SK-N-SH treated with all-trans-retinoic acid at 6 μM for 48 hours (cell line): ENCODE data around the gene SEC24C.

Experiments used
- ATAC-seq: fragments of 200-7000 bp; cut with Tn5 transposase; 3 replicates; pipeline ENCODE4 v1.9.1; 2020; ENCODE audit warnings: mild to moderate bottlenecking, moderate library complexity
- ARNTL ChIP-seq: fragments of 450-650 bp; formaldehyde crosslinking; IDR thresholded peaks from 2 replicates; pipeline ENCODE4 v1.5.0; 2020; ENCODE audit warnings: low read depth, mild to moderate bottlenecking, moderate library complexity, borderline replicate concordance
- BACH2 ChIP-seq: fragments of 250-450 bp; sonication (Bioruptor Pico); IDR thresholded peaks from 2 replicates; pipeline ENCODE4 v1.9.0; 2021; ENCODE audit warnings: mild to moderate bottlenecking, borderline replicate concordance
- CREB5 ChIP-seq: fragments of 250-450 bp; sonication (Bioruptor Pico); IDR thresholded peaks from 2 replicates; pipeline ENCODE4 v1.5.1; 2020; ENCODE audit warnings: low read depth, mild to moderate bottlenecking, moderate library complexity
- CSDC2 ChIP-seq: fragments of 250-450 bp; sonication (Bioruptor Pico); IDR thresholded peaks from 2 replicates; pipeline ENCODE4 v1.5.0; 2020; ENCODE audit warnings: mild to moderate bottlenecking, moderate library complexity
- CSRNP3 ChIP-seq: fragments of 250-450 bp; sonication (Bioruptor Pico); IDR thresholded peaks from 2 replicates; pipeline ENCODE4 v1.5.1; 2021; ENCODE audit warnings: mild to moderate bottlenecking, moderate library complexity
- ESRRG ChIP-seq: fragments of 250-450 bp; sonication (Bioruptor Pico); IDR thresholded peaks from 2 replicates; pipeline ENCODE4 v1.6.1; 2021; ENCODE audit warnings: mild to moderate bottlenecking
- GLIS3 ChIP-seq: fragments of 250-450 bp; sonication (Bioruptor Pico); IDR thresholded peaks from 2 replicates; pipeline ENCODE4 v1.5.0; 2020; ENCODE audit warnings: mild to moderate bottlenecking, moderate library complexity
- ISL1 ChIP-seq: fragments of 250-450 bp; sonication (Bioruptor Pico); IDR thresholded peaks from 2 replicates; pipeline ENCODE4 v2.1.2; 2022; ENCODE audit warnings: mild to moderate bottlenecking, moderate library complexity
- PATZ1 ChIP-seq: fragments of 250-450 bp; sonication (Bioruptor Pico); IDR thresholded peaks from 2 replicates; pipeline ENCODE4 v1.8.0; 2020; ENCODE audit warnings: mild to moderate bottlenecking, moderate library complexity, borderline replicate concordance
- POU6F1 ChIP-seq: fragments of 250-450 bp; sonication (Bioruptor Pico); IDR thresholded peaks from 2 replicates; pipeline ENCODE4 v1.8.0; 2021; ENCODE audit warnings: low read depth, mild to moderate bottlenecking, moderate library complexity, borderline replicate concordance
- PPARA ChIP-seq: fragments of 250-450 bp; sonication (Bioruptor Pico); IDR thresholded peaks from 2 replicates; pipeline ENCODE4 v1.5.0; 2020; ENCODE audit warnings: mild to moderate bottlenecking, borderline replicate concordance
- TOX ChIP-seq: fragments of 250-450 bp; sonication (Bioruptor Pico); IDR thresholded peaks from 2 replicates; pipeline ENCODE4 v1.8.0; 2021; ENCODE audit warnings: mild to moderate bottlenecking, moderate library complexity, borderline replicate concordance
- TSHZ2 ChIP-seq: fragments of 250-450 bp; sonication (Bioruptor Pico); IDR thresholded peaks from 2 replicates; pipeline ENCODE4 v1.5.0; 2020; ENCODE audit warnings: mild to moderate bottlenecking, moderate library complexity
- ZC3H10 ChIP-seq: fragments of 250-450 bp; sonication (Bioruptor Pico); IDR thresholded peaks from 2 replicates; pipeline ENCODE4 v1.5.1; 2021; ENCODE audit warnings: mild to moderate bottlenecking, moderate library complexity
- ZFP3 ChIP-seq: fragments of 250-450 bp; sonication (Bioruptor Pico); IDR thresholded peaks from 2 replicates; pipeline ENCODE4 v1.5.0; 2020; ENCODE audit warnings: mild to moderate bottlenecking, moderate library complexity
- ZFP30 ChIP-seq: fragments of 450-650 bp; formaldehyde crosslinking; IDR thresholded peaks from 2 replicates; pipeline ENCODE4 v1.5.0; 2022; ENCODE audit warnings: mild to moderate bottlenecking, moderate library complexity
- ZNF565 ChIP-seq: fragments of 450-650 bp; formaldehyde crosslinking; conservative IDR thresholded peaks from 2 replicates; pipeline ENCODE4 v1.5.0; 2020; ENCODE audit warnings: low read depth, mild to moderate bottlenecking, moderate library complexity
- ZNF70 ChIP-seq: fragments of 450-650 bp; formaldehyde crosslinking; IDR thresholded peaks from 2 replicates; pipeline ENCODE4 v1.5.0; 2020; ENCODE audit warnings: mild to moderate bottlenecking, moderate library complexity
- ZNF8 ChIP-seq: fragments of 450-650 bp; formaldehyde crosslinking; IDR thresholded peaks from 2 replicates; pipeline ENCODE4 v1.5.0; 2020; ENCODE audit warnings: mild to moderate bottlenecking, moderate library complexity

The SEC24C gene

GRCh38 chr10:73813333-73813732, 69.2 kb downstream of the SEC24C start:
- ATAC-seq = no peak
- no peak for TF ChIP-seq CSDC2 (CRISPR knock-in tag)
- TF ChIP-seq ARNTL (CRISPR knock-in tag) = no peak
- no peak for TF ChIP-seq ZC3H10 (CRISPR knock-in tag)
- TF ChIP-seq ESRRG (CRISPR knock-in tag) = no peak
- no peak for TF ChIP-seq ZNF565 (CRISPR knock-in tag)
- TF ChIP-seq PPARA (CRISPR knock-in tag) = no peak
- TF ChIP-seq TOX (CRISPR knock-in tag) = no peak
- TF ChIP-seq CREB5 = no peak
- no peak for TF ChIP-seq ZNF70 (CRISPR knock-in tag)
- no peak for TF ChIP-seq ZFP30 (CRISPR knock-in tag)

- no peak for ATAC-seq
- TF ChIP-seq GLIS3 (CRISPR knock-in tag) (no peak), ZNF70 (CRISPR knock-in tag) (no peak), ARNTL (CRISPR knock-in tag) (no peak), POU6F1 (CRISPR knock-in tag) (no peak), ZNF565 (CRISPR knock-in tag) (no peak), ISL1 (CRISPR knock-in tag) (no peak), ZFP30 (CRISPR knock-in tag) (no peak), ZC3H10 (CRISPR knock-in tag) (no peak), TSHZ2 (no peak), PPARA (CRISPR knock-in tag) (no peak), CSDC2 (CRISPR knock-in tag) (no peak), TOX (CRISPR knock-in tag) (no peak), ZFP3 (CRISPR knock-in tag) (no peak), PATZ1 (no peak), ZNF8 (CRISPR knock-in tag) (no peak), CREB5 (no peak), ESRRG (CRISPR knock-in tag) (no peak), CSRNP3 (CRISPR knock-in tag) (no peak), BACH2 (no peak)
These were observed 70.2 kb downstream of the SEC24C start for GRCh38 chr10:73814276-73814895.
